Activated naive CD4-positive, alpha-beta T cell treated with anti-CD3 and anti-CD28 coated beads, Interleukin-2, amount 50 U/mL, for 72 hours (primary cell): ENCODE data around the gene TTC28. TPM values are rescaled to one million over a fixed set of nuclear protein-coding genes. Genes with fewer than 3 reads are reported as not detected.

Experiments used
- ATAC-seq, 2 donors: fragments of 150-1000 bp; cut with Tn5 transposase; 2 replicates each; pipeline ENCODE4 v1.10.0; 2021; ENCODE audit warnings: mild to moderate bottlenecking in 2 of 2, moderate library complexity in 2 of 2
- DNase-seq, 2 donors: peaks; one replicate each; pipeline ENCODE4 v3.0.0; 2021 to 2022; ENCODE audit warnings: low spot score in 2 of 2
- H3K27ac Mint-ChIP-seq, 2 donors: one replicate each; pipeline ENCODE4 v1.8.0; 2022; ENCODE audit warnings: mild to moderate bottlenecking in 2 of 2, mixed read lengths in 2 of 2
- H3K36me3 Mint-ChIP-seq, 2 donors: one replicate each; pipeline ENCODE4 v1.8.0; 2022; ENCODE audit warnings: mixed read lengths in 2 of 2
- H3K9me3 Mint-ChIP-seq, 2 donors: one replicate each; pipeline ENCODE4 v1.8.0; 2022; ENCODE audit warnings: mixed read lengths in 2 of 2
- total RNA-seq, 2 donors: library from RNA; stranded (reverse); gene quantifications; one replicate each; pipeline ENCODE4 v1.2.3, GENCODE V29; 2022

TTC28 gene
- total RNA-seq, 2 donors from 2014 or later: 0.66 to 8.5 TPM

- peak; percentile 59 to 99 for ATAC-seq
- DNase-seq: no peak
- Mint-ChIP-seq H3K27ac (peak overlapping the region in 1 of 2 donors; percentile 97), H3K9me3 (peaks cover 0 to 6% of the 10 kb centered on the region in 2 donors), H3K36me3 (peaks cover 0 to 12% of the 10 kb centered on the region in 2 donors)
Measured at GRCh38 chr22:28402539-28402938, 277.1 kb downstream of the TTC28 start.

- DNase-seq (no peak), ATAC-seq (no peak)
- Mint-ChIP-seq H3K27ac (peak overlapping the region in 1 of 2 donors; percentile 97), H3K36me3 (peaks cover 0 to 12% of the 10 kb centered on the region in 2 donors), H3K9me3 (peaks cover 0 to 6% of the 10 kb centered on the region in 2 donors)
Measured at GRCh38 chr22:28402060-28402459, 277.6 kb downstream of the TTC28 start.

- DNase-seq (no peak), ATAC-seq (no peak)
- Mint-ChIP-seq H3K9me3 (no peaks in the 10 kb centered on the region), H3K27ac (no peak overlapping the region), H3K36me3 (peaks cover 0 to 15% of the 10 kb centered on the region in 2 donors)
Measured at GRCh38 chr22:28398981-28399380, 280.7 kb downstream of the TTC28 start.

- H3K27ac Mint-ChIP-seq: peak overlapping the region in 1 of 2 donors; percentile 84
- H3K36me3 Mint-ChIP-seq: peaks cover 0 to 16% of the 10 kb centered on the region in 2 donors
- ATAC-seq: no peak
- no peak for DNase-seq
- H3K9me3 Mint-ChIP-seq: no peaks in the 10 kb centered on the region
Measured at GRCh38 chr22:28398355-28398754, 281.3 kb downstream of the TTC28 start.

GRCh38 chr22:28397306-28397705 is 282.3 kb downstream of the TTC28 start:
- Mint-ChIP-seq H3K36me3 (peaks cover 0 to 23% of the 10 kb centered on the region in 2 donors), H3K9me3 (no peaks in the 10 kb centered on the region), H3K27ac (peak overlapping the region in 1 of 2 donors; percentile 55)
- no peak for DNase-seq
- no peak for ATAC-seq

- DNase-seq (peak in 1 of 2 donors; percentile 19), ATAC-seq (peak; percentile 56 to 96)
- Mint-ChIP-seq H3K9me3 (peaks cover 4 to 5% of the 10 kb centered on the region in 2 donors), H3K36me3 (peaks cover 8 to 30% of the 10 kb centered on the region in 2 donors), H3K27ac (peak overlapping the region; percentile 21 to 96)
Measured at GRCh38 chr22:28395920-28396753, 283.5 kb downstream of the TTC28 start.

GRCh38 chr22:28395520-28395919 is 284.1 kb downstream of the TTC28 start:
- Mint-ChIP-seq H3K9me3 (peaks cover 4 to 5% of the 10 kb centered on the region in 2 donors), H3K27ac (peak overlapping the region in 1 of 2 donors; percentile 98), H3K36me3 (peaks cover 8 to 30% of the 10 kb centered on the region in 2 donors)
- ATAC-seq (no peak), DNase-seq (no peak)

GRCh38 chr22:28394513-28395110 is 285.0 kb downstream of the TTC28 start:
- ATAC-seq (peak in 1 of 2 donors; percentile 56), DNase-seq (no peak)
- peaks cover 4 to 5% of the 10 kb centered on the region in 2 donors for H3K9me3 Mint-ChIP-seq
- H3K27ac Mint-ChIP-seq: peak overlapping the region; percentile 9 to 98
- H3K36me3 Mint-ChIP-seq: peaks cover 8 to 26% of the 10 kb centered on the region in 2 donors

- H3K36me3 Mint-ChIP-seq: no peaks in the 10 kb centered on the region
- H3K27ac Mint-ChIP-seq: no peak overlapping the region
- DNase-seq (no peak), ATAC-seq (no peak)
- peaks cover 0 to 8% of the 10 kb centered on the region in 2 donors for H3K9me3 Mint-ChIP-seq
Measured at GRCh38 chr22:28381429-28382167, 298.0 kb downstream of the TTC28 start.

GRCh38 chr22:28379951-28380350 is 299.7 kb downstream of the TTC28 start:
- ATAC-seq (no peak), DNase-seq (no peak)
- Mint-ChIP-seq H3K36me3 (no peaks in the 10 kb centered on the region), H3K9me3 (peaks cover 0 to 8% of the 10 kb centered on the region in 2 donors), H3K27ac (no peak overlapping the region)

GRCh38 chr22:28379075-28379779 is 300.4 kb downstream of the TTC28 start:
- H3K9me3 Mint-ChIP-seq: peaks cover 0 to 8% of the 10 kb centered on the region in 2 donors
- peak overlapping the region in 1 of 2 donors; percentile 63 for H3K27ac Mint-ChIP-seq
- no peak for DNase-seq
- H3K36me3 Mint-ChIP-seq: no peaks in the 10 kb centered on the region
- peak in 1 of 2 donors; percentile 96 for ATAC-seq

GRCh38 chr22:28375761-28376534 is 303.7 kb downstream of the TTC28 start:
- no peak for DNase-seq
- no peaks in the 10 kb centered on the region for H3K9me3 Mint-ChIP-seq
- no peak overlapping the region for H3K27ac Mint-ChIP-seq
- no peak for ATAC-seq
- H3K36me3 Mint-ChIP-seq: no peaks in the 10 kb centered on the region

- DNase-seq (no peak), ATAC-seq (peak in 1 of 2 donors; percentile 85)
- H3K9me3 Mint-ChIP-seq: no peaks in the 10 kb centered on the region
- H3K27ac Mint-ChIP-seq: peak overlapping the region in 1 of 2 donors; percentile 32
- H3K36me3 Mint-ChIP-seq: peaks cover 0 to 6% of the 10 kb centered on the region in 2 donors
Measured at GRCh38 chr22:28373831-28374230, 305.8 kb downstream of the TTC28 start.

GRCh38 chr22:28369854-28370253 is 309.8 kb downstream of the TTC28 start:
- H3K36me3 Mint-ChIP-seq: peaks cover 0 to 31% of the 10 kb centered on the region in 2 donors
- DNase-seq: peak in 1 of 2 donors; percentile 8
- ATAC-seq: peak in 1 of 2 donors; percentile 78
- peaks cover 3 to 16% of the 10 kb centered on the region in 2 donors for H3K9me3 Mint-ChIP-seq
- peak overlapping the region in 1 of 2 donors; percentile 11 for H3K27ac Mint-ChIP-seq

GRCh38 chr22:28366856-28367255 is 312.8 kb downstream of the TTC28 start:
- H3K27ac Mint-ChIP-seq: no peak overlapping the region
- peaks cover 21 to 60% of the 10 kb centered on the region in 2 donors for H3K36me3 Mint-ChIP-seq
- no peak for DNase-seq
- H3K9me3 Mint-ChIP-seq: peaks cover 12 to 31% of the 10 kb centered on the region in 2 donors
- ATAC-seq: no peak
